Measurements from ENCODE around the gene MTMR2.

GRCh38 chr11:95850137-95850536, 73.8 kb downstream of the MTMR2 start:
- TF ChIP-seq CTCF (IDR thresholded peaks at IDR 0.05 in 8 of 11, conservative IDR thresholded peaks at IDR 0.05 in 3 of 11): no peak
- no peak for TF ChIP-seq POLR2AphosphoS5 (IDR thresholded peaks at IDR 0.05)
